NCI-H128 (cell line): ENCODE measurements around the gene MROH7.

Experiments used
- DNase-seq: peaks from one replicate; lab custom pipeline; 2025; ENCODE audit not compliant: unreplicated experiment; lab: John Stamatoyannopoulos, UW

MROH7 gene

GRCh38 chr1:54649921-54650320 lies 8.3 kb downstream of the MROH7 start:
- DNase-seq: no peak

GRCh38 chr1:54650417-54650816 lies 8.8 kb downstream of the MROH7 start:
- DNase-seq: no peak

GRCh38 chr1:54651608-54652007 lies 10.0 kb downstream of the MROH7 start:
- DNase-seq: no peak

GRCh38 chr1:54652168-54652567 lies 10.6 kb downstream of the MROH7 start:
- DNase-seq: no peak

GRCh38 chr1:54653036-54653435 lies 11.4 kb downstream of the MROH7 start:
- DNase-seq: no peak

GRCh38 chr1:54658164-54658913 lies 16.8 kb downstream of the MROH7 start:
- DNase-seq: no peak

GRCh38 chr1:54663725-54664124 lies 22.1 kb downstream of the MROH7 start:
- no peak for DNase-seq

- DNase-seq: no peak
Measured at GRCh38 chr1:54664364-54664763, 22.8 kb downstream of the MROH7 start.

GRCh38 chr1:54665852-54666251 lies 24.3 kb downstream of the MROH7 start:
- no peak for DNase-seq

- DNase-seq: no peak
Measured at GRCh38 chr1:54666333-54666732, 24.7 kb downstream of the MROH7 start.

- DNase-seq: no peak
Measured at GRCh38 chr1:54667797-54668196, 26.2 kb downstream of the MROH7 start.

- DNase-seq: no peak
Measured at GRCh38 chr1:54668567-54668966, 27.0 kb downstream of the MROH7 start.

- no peak for DNase-seq
Measured at GRCh38 chr1:54671985-54672608, 30.5 kb downstream of the MROH7 start.

GRCh38 chr1:54678776-54679643 lies 37.4 kb downstream of the MROH7 start:
- DNase-seq: no peak

GRCh38 chr1:54679706-54680105 lies 38.1 kb downstream of the MROH7 start:
- no peak for DNase-seq

GRCh38 chr1:54680387-54680786 lies 38.8 kb downstream of the MROH7 start:
- no peak for DNase-seq

GRCh38 chr1:54681358-54681757 lies 39.8 kb downstream of the MROH7 start:
- DNase-seq: no peak

- no peak for DNase-seq
Measured at GRCh38 chr1:54683453-54683852, 41.9 kb downstream of the MROH7 start.

- DNase-seq: no peak
Measured at GRCh38 chr1:54685335-54685905, 43.8 kb downstream of the MROH7 start.

GRCh38 chr1:54686155-54686554 lies 44.6 kb downstream of the MROH7 start:
- no peak for DNase-seq

- no peak for DNase-seq
Measured at GRCh38 chr1:54694771-54695170, 53.2 kb downstream of the MROH7 start.
